Spinal cord (tissue), 10 donors: ENCODE measurements around the gene STARD3. TPM values are rescaled to one million over a fixed set of nuclear protein-coding genes. Genes with fewer than 3 reads are reported as not detected.

ENCODE experiments used
- DNase-seq, 6 donors: peaks; one replicate each; pipeline versions ENCODE4 v3.0.0 to v3.0.0-alpha.2; 2013 to 2015; ENCODE audit warnings: low spot score in 6 of 6, low read depth in 4 of 6
- H3K27ac ChIP-seq: one replicate; pipeline ENCODE4 v1.5.1; 2013; ENCODE audit warnings: low read depth, low read length, control low read depth
- H3K27me3 ChIP-seq: one replicate; pipeline ENCODE4 v1.6.1; 2013; ENCODE audit warnings: low read length; ENCODE audit not compliant: control insufficient read depth, insufficient read depth
- H3K36me3 ChIP-seq: one replicate; pipeline ENCODE4 v1.6.1; 2013; ENCODE audit warnings: low read length; ENCODE audit not compliant: control insufficient read depth, insufficient read depth
- H3K4me1 ChIP-seq: one replicate; pipeline ENCODE4 v1.6.1; 2013; ENCODE audit warnings: low read length; ENCODE audit not compliant: control insufficient read depth, insufficient read depth
- H3K4me3 ChIP-seq: one replicate; pipeline ENCODE4 v1.5.1; 2013; ENCODE audit warnings: low read depth, low read length, control low read depth
- H3K9me3 ChIP-seq: one replicate; pipeline ENCODE4 v1.6.1; 2013; ENCODE audit warnings: low read length; ENCODE audit not compliant: control insufficient read depth, insufficient read depth
- WGBS: methylation state at CpG from one replicate; pipeline ENCODE4 v1.1.5; 2013; ENCODE audit warnings: missing lambda C conversion rate; ENCODE audit not compliant: insufficient coverage; 5-methylcytosine and 5-hydroxymethylcytosine counted together
- polyA plus RNA-seq, 2 donors: library from polyadenylated mRNA; unstranded; fragments of 120-200 nt; gene quantifications; one replicate each; pipeline ENCODE4 v1.2.1, GENCODE V29; 2013; ENCODE audit not compliant: insufficient read length in 2 of 2
- total RNA-seq, 2 donors: library from RNA; depleted of rRNA in 1 of 2; stranded (reverse); fragments of 120-200 nt in 1 of 2; fragments of >200 nt in 1 of 2; gene quantifications; one replicate each; pipeline versions ENCODE4 v1.2.3 to v1.2.4, GENCODE V29; 2013 to 2014
- donor health status: healthy.

STARD3 gene
- total and polyA plus RNA-seq, 4 donors: 17.2 to 76.8 (median 49.4) TPM

- 84% methylated on average over 9 of the region's 9 CpGs for WGBS
- Histone ChIP-seq H3K4me1 (peaks cover 31% of the 10 kb centered on the region), H3K27ac (no peak overlapping the region), H3K9me3 (no peaks in the 10 kb centered on the region), H3K27me3 (no peaks in the 10 kb centered on the region), H3K4me3 (no peak overlapping the region), H3K36me3 (peaks cover 2% of the 10 kb centered on the region)
- DNase-seq: no peak
Observed at GRCh38 chr17:39642291-39643074, 5.5 kb downstream of the STARD3 start.

GRCh38 chr17:39643271-39643670 lies 6.3 kb downstream of the STARD3 start:
- Histone ChIP-seq H3K4me3 (no peak overlapping the region), H3K4me1 (peaks cover 24% of the 10 kb centered on the region), H3K27me3 (no peaks in the 10 kb centered on the region), H3K9me3 (no peaks in the 10 kb centered on the region), H3K36me3 (peaks cover 2% of the 10 kb centered on the region), H3K27ac (no peak overlapping the region)
- no peak for DNase-seq
- WGBS: 95% methylated on average over 4 of the region's 4 CpGs

GRCh38 chr17:39647256-39647655 lies 10.3 kb downstream of the STARD3 start:
- Histone ChIP-seq H3K27me3 (no peaks in the 10 kb centered on the region), H3K27ac (no peak overlapping the region)

GRCh38 chr17:39648616-39649366 lies 11.8 kb downstream of the STARD3 start:
- Histone ChIP-seq H3K27me3 (no peaks in the 10 kb centered on the region), H3K4me3 (no peak overlapping the region), H3K36me3 (peaks cover 21% of the 10 kb centered on the region), H3K4me1 (peaks cover 36% of the 10 kb centered on the region), H3K9me3 (no peaks in the 10 kb centered on the region), H3K27ac (no peak overlapping the region)
- 69% methylated on average over 12 of the region's 15 CpGs for WGBS
- peak in 1 of 6 donors; percentile 86 for DNase-seq

More at GRCh38 chr17:39647256-39647655, 10.3 kb downstream of the STARD3 start:
- Histone ChIP-seq H3K4me1 (peaks cover 22% of the 10 kb centered on the region), H3K36me3 (peaks cover 12% of the 10 kb centered on the region), H3K4me3 (no peak overlapping the region), H3K9me3 (no peaks in the 10 kb centered on the region)
- WGBS: 59% methylated on average over 4 of the region's 5 CpGs
- DNase-seq: no peak

- DNase-seq: no peak
- 94% methylated on average over 5 of the region's 11 CpGs for WGBS
- H3K36me3 ChIP-seq: peaks cover 31% of the 10 kb centered on the region
- H3K9me3 ChIP-seq: no peaks in the 10 kb centered on the region
- no peak overlapping the region for H3K4me3 ChIP-seq
- H3K4me1 ChIP-seq: peaks cover 45% of the 10 kb centered on the region
- no peak overlapping the region for H3K27ac ChIP-seq
- no peaks in the 10 kb centered on the region for H3K27me3 ChIP-seq
Observed at GRCh38 chr17:39650121-39650579, 13.2 kb downstream of the STARD3 start.

- Histone ChIP-seq H3K27ac (peak overlapping the region; percentile 95), H3K27me3 (no peaks in the 10 kb centered on the region), H3K4me3 (no peak overlapping the region), H3K36me3 (peaks cover 48% of the 10 kb centered on the region), H3K4me1 (peaks cover 49% of the 10 kb centered on the region), H3K9me3 (no peaks in the 10 kb centered on the region)
- no peak for DNase-seq
- WGBS: 34% methylated on average over 6 of the region's 8 CpGs
Observed at GRCh38 chr17:39651923-39652586, 15.1 kb downstream of the STARD3 start.

DNA sequence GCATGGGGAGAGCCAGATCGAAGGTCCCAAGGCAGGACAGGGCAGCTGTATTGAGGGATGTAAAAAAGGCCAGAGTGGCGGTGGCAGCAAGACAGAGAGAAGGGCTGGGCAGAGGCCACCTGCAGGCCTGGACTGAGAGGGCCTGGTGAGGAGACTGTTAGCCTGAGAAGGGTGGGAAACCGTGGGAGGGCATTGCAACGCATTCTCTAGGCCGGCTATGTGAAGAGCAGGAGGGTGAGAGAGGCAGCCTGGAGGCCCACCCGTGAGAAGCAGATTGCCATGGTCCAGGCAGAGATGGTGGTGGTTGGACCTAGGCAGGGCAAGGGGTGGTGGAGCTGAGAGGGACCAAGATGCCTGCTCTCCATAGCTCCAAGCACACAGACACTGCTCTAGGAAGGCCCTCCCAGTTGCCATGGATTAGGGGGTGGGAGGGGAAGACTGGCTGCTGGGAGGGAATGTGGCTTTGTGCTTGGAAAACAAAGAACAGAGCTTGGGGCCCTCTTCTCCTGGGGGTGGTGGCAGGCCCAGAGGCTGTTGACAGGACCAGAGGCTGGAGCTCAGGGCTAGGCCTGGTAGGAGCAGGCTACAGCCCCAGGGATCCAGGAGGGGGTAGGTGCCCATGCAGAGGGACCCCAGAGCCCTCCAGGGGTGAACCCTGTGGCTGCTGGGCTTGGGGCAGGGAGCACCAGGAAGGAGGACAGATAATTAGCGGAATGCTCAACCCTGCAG lies 15.8 kb downstream of the STARD3 start:
- WGBS: 37% methylated on average over 7 of the region's 7 CpGs
- peaks cover 49% of the 10 kb centered on the region for H3K4me1 ChIP-seq
- H3K36me3 ChIP-seq: peaks cover 55% of the 10 kb centered on the region
- no peaks in the 10 kb centered on the region for H3K27me3 ChIP-seq
- H3K9me3 ChIP-seq: no peaks in the 10 kb centered on the region
- DNase-seq: peak in 2 of 6 donors; percentile 54 to 70
- peak overlapping the region; percentile 95 for H3K27ac ChIP-seq
- H3K4me3 ChIP-seq: peak overlapping the region; percentile 3

DNA sequence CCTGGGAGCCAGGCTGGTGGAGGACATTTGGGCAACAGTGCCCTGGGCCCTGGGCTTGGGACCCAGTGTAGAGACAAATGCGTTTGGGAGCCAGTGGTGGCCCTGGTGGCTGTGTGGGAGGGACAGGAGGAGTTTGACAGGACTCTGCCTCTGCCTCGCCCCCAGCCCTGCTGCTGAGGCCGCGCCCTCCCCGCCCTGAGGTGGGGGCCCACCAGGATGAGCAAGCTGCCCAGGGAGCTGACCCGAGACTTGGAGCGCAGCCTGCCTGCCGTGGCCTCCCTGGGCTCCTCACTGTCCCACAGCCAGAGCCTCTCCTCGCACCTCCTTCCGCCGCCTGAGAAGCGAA lies 16.3 kb downstream of the STARD3 start:
- DNase-seq: no peak
- 72% methylated on average over 11 of the region's 12 CpGs for WGBS
- Histone ChIP-seq H3K4me1 (peaks cover 49% of the 10 kb centered on the region), H3K36me3 (peaks cover 60% of the 10 kb centered on the region), H3K9me3 (no peaks in the 10 kb centered on the region), H3K27me3 (no peaks in the 10 kb centered on the region), H3K27ac (peak overlapping the region; percentile 95), H3K4me3 (peak overlapping the region; percentile 3)
